GM13976 (cell line): Measurements from ENCODE around the gene CASKIN1.
"Not testable (repeated sequence)": the region's sequence is repeated elsewhere in the genome, so short reads cannot be mapped to it uniquely, and the experiment has no call there.

Experiments used
- DNase-seq: peaks from one replicate; pipeline ENCODE4 v3.0.0; 2012; ENCODE audit warnings: low spot score
- CTCF ChIP-seq: IDR thresholded peaks from 2 replicates; pipeline ENCODE4 v1.5.1; 2012; ENCODE audit warnings: borderline replicate concordance, mild to moderate bottlenecking; ENCODE audit not compliant: insufficient read depth; ENCODE audit errors: extremely low read depth, missing control alignments, control extremely low read depth
- in situ Hi-C: fragments of 300-500 bp; cut with MboI; formaldehyde crosslinking; loops from one replicate; pipeline ENCODE4 v1.12.0; 2022; ENCODE audit warnings: low sequenced_read_pairs, mixed read lengths, inconsistent platforms; ENCODE audit not compliant: unreplicated experiment

CASKIN1 gene

GRCh38 chr16:2242598-2242997 is 46.2 kb upstream of the CASKIN1 start:
- no peak for TF ChIP-seq CTCF
- DNase-seq, result no peak
- in situ Hi-C loops, result no loop called here

GRCh38 chr16:2240331-2240730 is 43.9 kb upstream of the CASKIN1 start:
- in situ Hi-C loops, DNase-seq: not testable (repeated sequence)

GRCh38 chr16:2238838-2239675 is 42.7 kb upstream of the CASKIN1 start:
- in situ Hi-C loops, result no loop called here
- no peak for DNase-seq
- TF ChIP-seq CTCF, result no peak

- TF ChIP-seq CTCF, result no peak
- in situ Hi-C loops, result no loop called here
- no peak for DNase-seq
Measured at GRCh38 chr16:2238150-2238837, 41.9 kb upstream of the CASKIN1 start.

- no peak for DNase-seq
- in situ Hi-C loops, result no loop called here
- TF ChIP-seq CTCF, result no peak
Measured at GRCh38 chr16:2237493-2238149, 41.2 kb upstream of the CASKIN1 start.

GRCh38 chr16:2237102-2237482 is 40.7 kb upstream of the CASKIN1 start:
- no peak for DNase-seq
- no peak for TF ChIP-seq CTCF
- in situ Hi-C loops, result no loop called here
